Panc1 (cell line): ENCODE data around the gene NUP93.

Experiments
- CTCF ChIP-seq: fragments of 450-650 bp; IDR thresholded peaks from 2 replicates; pipeline ENCODE4 v1.5.1; 2017; ENCODE audit warnings: mild to moderate bottlenecking
- POLR2AphosphoS5 ChIP-seq: IDR thresholded peaks from 2 replicates; pipeline ENCODE4 v1.6.1; 2012; ENCODE audit warnings: mild to moderate bottlenecking, low read depth, low read length, moderate library complexity
- REST ChIP-seq, 2 experiments: IDR thresholded peaks; 2 replicates each; pipeline ENCODE4 v1.6.1; 2011 to 2012; ENCODE audit warnings: low read depth in 2 of 2, control low read depth in 1 of 2, low read length in 1 of 2, mild to moderate bottlenecking in 1 of 2, moderate library complexity in 1 of 2; ENCODE audit not compliant: insufficient read depth in 1 of 2
- SIN3A ChIP-seq: IDR thresholded peaks from 2 replicates; pipeline ENCODE4 v1.6.1; 2012; ENCODE audit warnings: low read depth, mild to moderate bottlenecking, low read length, moderate library complexity, borderline replicate concordance; ENCODE audit not compliant: insufficient read depth
- TCF7L2 ChIP-seq: IDR thresholded peaks from 2 replicates; pipeline ENCODE4 v1.6.1; 2011; ENCODE audit warnings: mild to moderate bottlenecking, low read depth, low read length, inconsistent platforms

GRCh38 chr16:56897026-56897799 is 167.3 kb downstream of the NUP93 start:
- TF ChIP-seq POLR2AphosphoS5 (no peak), CTCF (no peak), REST (IDR thresholded peaks at IDR 0.05; ENCODE audit: insufficient read depth in 1 of 2, low read depth in 2 of 2, low read length in 1 of 2) (no peak), SIN3A (no peak), TCF7L2 (no peak)
